Astrocyte (in vitro differentiated cells and primary cell): ENCODE data around the gene SVIL. TPM values are rescaled to one million over a fixed set of nuclear protein-coding genes. Genes with fewer than 3 reads are reported as not detected.
A peak's percentile ranks its signal among the peaks of the same experiment; 100 is the strongest.

ENCODE experiments used
- DNase-seq: peaks from one replicate; pipeline ENCODE4 v3.0.0-alpha.2; 2010; ENCODE audit warnings: low read depth
- FAIRE-seq: peaks from 2 replicates; lab custom pipeline; 2011; peaks lifted over from hg19 to GRCh38; lab: Jason Lieb, UNC
- H2AFZ ChIP-seq: 2 replicates; pipeline ENCODE4 v1.6.0; 2012; ENCODE audit warnings: low read depth, low read length, inconsistent platforms
- H3K27ac ChIP-seq: 2 replicates; pipeline ENCODE4 v1.5.1; 2011; ENCODE audit warnings: low read depth, low read length, inconsistent platforms
- H3K27me3 ChIP-seq: 2 replicates; pipeline ENCODE4 v1.6.0; 2011; ENCODE audit warnings: low read length, inconsistent platforms; ENCODE audit not compliant: insufficient read depth
- H3K36me3 ChIP-seq: 2 replicates; pipeline ENCODE4 v1.5.1; 2011; ENCODE audit warnings: low read length, inconsistent platforms; ENCODE audit not compliant: insufficient read depth
- H3K4me1 ChIP-seq: 2 replicates; pipeline ENCODE4 v1.5.1; 2011; ENCODE audit warnings: low read length, inconsistent platforms; ENCODE audit not compliant: insufficient read depth
- H3K4me2 ChIP-seq: 2 replicates; pipeline ENCODE4 v1.6.0; 2012; ENCODE audit warnings: low read length, inconsistent platforms
- H3K4me3 ChIP-seq: 2 replicates; pipeline ENCODE4 v1.5.1; 2011; ENCODE audit warnings: low read depth, mild to moderate bottlenecking, low read length, inconsistent platforms; ENCODE audit not compliant: insufficient read depth
- H3K79me2 ChIP-seq: 2 replicates; pipeline ENCODE4 v1.6.0; 2012; ENCODE audit warnings: mild to moderate bottlenecking, low read length, inconsistent platforms; ENCODE audit not compliant: insufficient read depth
- H3K9ac ChIP-seq: 2 replicates; pipeline ENCODE4 v1.6.0; 2012; ENCODE audit warnings: mild to moderate bottlenecking, low read length, inconsistent platforms
- H3K9me3 ChIP-seq: 2 replicates; pipeline ENCODE4 v1.5.1; 2012; ENCODE audit warnings: low read depth, mild to moderate bottlenecking, low read length, inconsistent platforms; ENCODE audit not compliant: insufficient read depth
- H4K20me1 ChIP-seq: 2 replicates; pipeline ENCODE4 v1.6.0; 2012; ENCODE audit warnings: low read length, inconsistent platforms; ENCODE audit not compliant: insufficient read depth
- H3K27ac Mint-ChIP-seq: one replicate; pipeline ENCODE4 v1.8.0; 2021; ENCODE audit warnings: mild to moderate bottlenecking, mixed read lengths; ENCODE audit not compliant: unreplicated experiment
- H3K27me3 Mint-ChIP-seq: one replicate; pipeline ENCODE4 v1.8.0; 2021; ENCODE audit warnings: low read depth, mixed read lengths; ENCODE audit not compliant: unreplicated experiment
- H3K36me3 Mint-ChIP-seq: one replicate; pipeline ENCODE4 v1.8.0; 2021; ENCODE audit warnings: low read depth, mixed read lengths; ENCODE audit not compliant: unreplicated experiment
- H3K4me1 Mint-ChIP-seq: one replicate; pipeline ENCODE4 v1.8.0; 2021; ENCODE audit warnings: low read depth, mixed read lengths; ENCODE audit not compliant: unreplicated experiment
- H3K4me3 Mint-ChIP-seq: one replicate; pipeline ENCODE4 v1.8.0; 2021; ENCODE audit warnings: mild to moderate bottlenecking, moderate library complexity, mixed read lengths; ENCODE audit not compliant: unreplicated experiment
- H3K9me3 Mint-ChIP-seq: one replicate; pipeline ENCODE4 v1.8.0; 2021; ENCODE audit warnings: mild to moderate bottlenecking, mixed read lengths; ENCODE audit not compliant: unreplicated experiment
- EZH2 ChIP-seq: IDR thresholded peaks from 2 replicates; pipeline ENCODE4 v1.6.1; 2012; ENCODE audit warnings: mild to moderate bottlenecking, low read length, inconsistent platforms; ENCODE audit not compliant: insufficient read depth
- total RNA-seq: library from RNA; stranded (reverse); gene quantifications from 2 replicates; pipeline ENCODE4 v1.2.1, GENCODE V29; 2021
- TF ChIP-seq, protein P1 (sequence below): IDR thresholded peaks from 2 replicates; pipeline ENCODE4 v1.5.1; 2011; ENCODE audit warnings: low read depth, mild to moderate bottlenecking, inconsistent platforms, low read length, moderate library complexity; ENCODE audit not compliant: insufficient read depth

Gene SVIL
- total RNA-seq, 1 donor from 2014 or later = 70.4 TPM

DNA sequence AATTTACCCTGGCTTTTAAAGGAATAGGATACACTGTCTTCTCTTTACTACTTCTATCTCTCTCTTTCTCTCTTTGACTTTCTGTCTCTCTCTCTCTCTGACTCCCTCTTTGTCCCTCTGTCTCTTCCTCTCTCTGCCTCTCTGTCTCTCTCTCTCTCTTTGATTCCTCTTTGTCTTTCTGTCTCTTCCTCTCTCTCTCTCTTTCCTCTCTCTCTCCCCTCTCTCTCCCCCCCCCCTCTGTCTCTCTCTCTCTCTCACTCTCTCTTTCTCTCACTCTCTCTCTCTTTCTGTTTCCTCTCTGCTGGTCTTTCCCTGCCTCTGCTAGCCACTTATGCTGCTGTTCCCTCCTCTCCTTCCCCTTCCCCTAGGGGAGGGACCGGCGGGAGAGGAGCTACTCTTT, 196.9 kb downstream of the SVIL start:
- DNase-seq = no peak
- H3K9ac ChIP-seq = no peak overlapping the region
- no peak overlapping the region for H3K27ac ChIP-seq
- H3K27me3 ChIP-seq = no peaks in the 10 kb centered on the region
- H3K27ac Mint-ChIP-seq = peak overlapping the region; percentile 90
- no peaks in the 10 kb centered on the region for H3K4me1 ChIP-seq
- peaks cover 20% of the 10 kb centered on the region for H3K4me1 Mint-ChIP-seq
- no peak overlapping the region for H3K4me3 Mint-ChIP-seq
- peaks cover 59% of the 10 kb centered on the region for H4K20me1 ChIP-seq
- H3K4me3 ChIP-seq = no peak overlapping the region
- H3K9me3 Mint-ChIP-seq = peaks cover 8% of the 10 kb centered on the region
- no peak for TF ChIP-seq EZH2
- TF ChIP-seq, protein P1, sequence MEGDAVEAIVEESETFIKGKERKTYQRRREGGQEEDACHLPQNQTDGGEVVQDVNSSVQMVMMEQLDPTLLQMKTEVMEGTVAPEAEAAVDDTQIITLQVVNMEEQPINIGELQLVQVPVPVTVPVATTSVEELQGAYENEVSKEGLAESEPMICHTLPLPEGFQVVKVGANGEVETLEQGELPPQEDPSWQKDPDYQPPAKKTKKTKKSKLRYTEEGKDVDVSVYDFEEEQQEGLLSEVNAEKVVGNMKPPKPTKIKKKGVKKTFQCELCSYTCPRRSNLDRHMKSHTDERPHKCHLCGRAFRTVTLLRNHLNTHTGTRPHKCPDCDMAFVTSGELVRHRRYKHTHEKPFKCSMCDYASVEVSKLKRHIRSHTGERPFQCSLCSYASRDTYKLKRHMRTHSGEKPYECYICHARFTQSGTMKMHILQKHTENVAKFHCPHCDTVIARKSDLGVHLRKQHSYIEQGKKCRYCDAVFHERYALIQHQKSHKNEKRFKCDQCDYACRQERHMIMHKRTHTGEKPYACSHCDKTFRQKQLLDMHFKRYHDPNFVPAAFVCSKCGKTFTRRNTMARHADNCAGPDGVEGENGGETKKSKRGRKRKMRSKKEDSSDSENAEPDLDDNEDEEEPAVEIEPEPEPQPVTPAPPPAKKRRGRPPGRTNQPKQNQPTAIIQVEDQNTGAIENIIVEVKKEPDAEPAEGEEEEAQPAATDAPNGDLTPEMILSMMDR = no peak
- peaks cover 92% of the 10 kb centered on the region for H3K79me2 ChIP-seq
- no peak for FAIRE-seq
- no peak overlapping the region for H2AFZ ChIP-seq
- H3K36me3 ChIP-seq = no peaks in the 10 kb centered on the region
- peaks cover 3% of the 10 kb centered on the region for H3K36me3 Mint-ChIP-seq
- no peak overlapping the region for H3K4me2 ChIP-seq
- peaks cover 11% of the 10 kb centered on the region for H3K9me3 ChIP-seq
- H3K27me3 Mint-ChIP-seq = no peaks in the 10 kb centered on the region

GRCh38 chr10:29435809-29436501, 198.8 kb downstream of the SVIL start:
- H3K27me3 Mint-ChIP-seq = no peaks in the 10 kb centered on the region
- H4K20me1 ChIP-seq = peaks cover 64% of the 10 kb centered on the region
- H3K27me3 ChIP-seq = no peaks in the 10 kb centered on the region
- H3K4me1 ChIP-seq = no peaks in the 10 kb centered on the region
- H3K27ac ChIP-seq = no peak overlapping the region
- peaks cover 89% of the 10 kb centered on the region for H3K79me2 ChIP-seq
- peaks cover 11% of the 10 kb centered on the region for H3K9me3 ChIP-seq
- peaks cover 20% of the 10 kb centered on the region for H3K4me1 Mint-ChIP-seq
- peak overlapping the region; percentile 69 for H3K27ac Mint-ChIP-seq
- H3K4me2 ChIP-seq = peak overlapping the region; percentile 21
- no peak overlapping the region for H3K4me3 Mint-ChIP-seq
- H3K36me3 Mint-ChIP-seq = peaks cover 3% of the 10 kb centered on the region
- DNase-seq (peak; percentile 75), FAIRE-seq (no peak)
- TF ChIP-seq, protein P1 = no peak
- no peak for TF ChIP-seq EZH2
- H3K36me3 ChIP-seq = no peaks in the 10 kb centered on the region
- H2AFZ ChIP-seq = no peak overlapping the region
- no peak overlapping the region for H3K9ac ChIP-seq
- no peak overlapping the region for H3K4me3 ChIP-seq
- peaks cover 8% of the 10 kb centered on the region for H3K9me3 Mint-ChIP-seq

DNA sequence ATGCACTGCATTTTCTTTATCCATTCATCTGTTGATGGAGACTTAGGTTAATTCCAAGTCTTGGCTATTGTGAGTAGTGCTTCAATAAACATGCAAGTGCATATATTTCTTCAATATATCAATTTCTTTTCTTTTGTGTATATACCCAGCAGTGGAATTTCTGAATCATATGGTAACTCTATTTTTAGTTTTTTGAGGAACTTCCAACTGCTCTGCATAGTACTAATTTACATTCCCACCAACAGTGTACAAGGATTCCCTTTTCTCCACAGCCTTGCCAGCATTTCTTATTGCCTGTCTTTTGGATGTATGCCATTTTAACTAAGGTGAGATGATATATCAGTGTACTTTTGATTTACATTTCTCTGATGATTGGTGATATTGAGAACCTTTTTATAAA, 200.7 kb downstream of the SVIL start:
- Histone ChIP-seq H3K9ac (no peak overlapping the region), H3K27ac (no peak overlapping the region), H3K4me3 (no peak overlapping the region), H3K79me2 (peaks cover 72% of the 10 kb centered on the region), H3K27me3 (no peaks in the 10 kb centered on the region), H2AFZ (no peak overlapping the region), H3K9me3 (peaks cover 7% of the 10 kb centered on the region), H3K36me3 (no peaks in the 10 kb centered on the region), H3K4me2 (no peak overlapping the region), H4K20me1 (peaks cover 56% of the 10 kb centered on the region), H3K4me1 (no peaks in the 10 kb centered on the region)
- Mint-ChIP-seq H3K27me3 (no peaks in the 10 kb centered on the region), H3K4me1 (peaks cover 20% of the 10 kb centered on the region), H3K4me3 (no peak overlapping the region), H3K36me3 (peaks cover 3% of the 10 kb centered on the region), H3K9me3 (peaks cover 7% of the 10 kb centered on the region), H3K27ac (no peak overlapping the region)
- DNase-seq (no peak), FAIRE-seq (no peak)
- TF ChIP-seq, protein P1 = no peak
- TF ChIP-seq EZH2 = no peak
